Retinal pigment epithelial cell (primary cell): ENCODE data around the gene APOB.

Experiments used
- DNase-seq: peaks from one replicate; pipeline ENCODE4 v3.0.0-alpha.2; 2010; ENCODE audit warnings: low read depth
- H3K4me3 ChIP-seq: 2 replicates; pipeline ENCODE4 v1.5.1; 2011; ENCODE audit warnings: mild to moderate bottlenecking, low read length, control low read depth, moderate library complexity
- CTCF ChIP-seq: conservative IDR thresholded peaks from 2 replicates; pipeline ENCODE4 v1.5.1; 2011; ENCODE audit warnings: low read depth, low read length, control low read depth, inconsistent platforms

Gene APOB

DNA sequence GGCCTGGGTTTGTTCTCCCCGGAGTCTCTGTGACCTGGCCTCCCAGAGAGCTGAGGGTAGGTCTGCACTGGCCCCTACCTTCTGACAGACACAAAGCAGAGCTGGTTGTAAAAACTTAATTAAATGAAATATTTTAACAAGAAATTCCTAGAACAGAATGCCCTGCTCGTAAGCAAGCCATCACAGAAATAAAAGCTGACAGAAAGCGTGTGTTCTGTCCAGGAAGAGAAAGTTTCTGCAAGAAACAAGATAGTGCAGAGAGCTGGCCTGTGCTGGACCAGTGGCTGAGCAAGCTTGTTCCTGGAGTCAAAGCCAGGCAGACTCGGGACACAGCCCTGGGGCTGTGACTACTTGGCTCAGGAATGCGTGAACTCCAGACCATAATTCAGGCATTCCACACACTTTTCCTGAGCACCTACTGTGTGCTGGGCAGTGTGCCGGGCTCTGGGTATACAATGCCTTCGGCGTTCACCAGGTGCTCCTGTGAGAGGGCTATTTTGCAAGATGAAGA lies 51.6 kb downstream of the APOB start:
- no peak overlapping the region for H3K4me3 ChIP-seq
- TF ChIP-seq CTCF: no peak
- peak; percentile 11 for DNase-seq

DNA sequence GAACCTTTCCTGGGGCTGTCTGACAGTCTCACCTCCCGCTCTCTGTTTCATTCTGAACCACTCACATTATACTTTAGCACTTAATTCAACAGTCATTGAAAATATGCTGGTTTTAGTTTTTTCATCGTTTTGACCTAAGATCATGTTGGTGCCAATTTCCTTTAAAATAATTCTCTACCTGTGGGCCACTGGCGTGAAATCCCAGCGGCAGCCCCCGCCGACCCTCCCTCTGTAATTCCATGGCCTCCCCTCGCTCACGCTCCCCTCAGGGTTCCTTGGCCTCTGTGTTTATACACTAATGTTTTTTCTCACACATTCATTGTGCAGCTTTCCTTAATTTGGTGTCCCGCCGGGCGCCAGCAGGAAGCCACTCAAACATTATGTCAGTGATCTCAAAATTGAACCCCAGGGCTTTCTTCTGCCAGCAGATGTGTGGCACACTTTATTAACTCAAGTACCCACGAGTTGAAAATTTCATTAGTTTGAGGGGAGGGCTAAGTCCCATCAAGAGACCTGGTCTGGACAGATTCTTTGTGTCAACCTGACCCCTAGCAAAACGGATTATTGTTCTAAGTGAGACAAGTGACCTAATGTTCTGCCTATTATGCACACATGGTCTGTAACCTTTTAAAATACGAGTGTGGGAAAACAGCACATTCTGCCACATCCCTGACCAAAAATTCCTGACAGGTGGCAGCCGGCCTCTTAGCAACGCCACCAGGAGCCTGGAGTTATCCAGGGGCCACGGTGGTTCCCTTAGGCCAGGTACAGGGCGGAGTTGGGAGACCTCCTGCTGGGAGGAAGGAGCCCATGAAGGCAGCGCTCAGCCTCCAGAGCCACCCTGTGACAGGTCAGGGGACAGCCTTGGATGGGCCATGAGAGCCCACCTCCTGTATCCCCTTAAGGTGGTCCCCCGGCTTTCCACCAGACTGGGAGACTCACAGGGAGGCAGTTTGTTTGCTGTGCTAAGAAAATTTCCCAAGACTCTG lies 53.1 kb downstream of the APOB start:
- DNase-seq: no peak
- no peak for TF ChIP-seq CTCF

DNA sequence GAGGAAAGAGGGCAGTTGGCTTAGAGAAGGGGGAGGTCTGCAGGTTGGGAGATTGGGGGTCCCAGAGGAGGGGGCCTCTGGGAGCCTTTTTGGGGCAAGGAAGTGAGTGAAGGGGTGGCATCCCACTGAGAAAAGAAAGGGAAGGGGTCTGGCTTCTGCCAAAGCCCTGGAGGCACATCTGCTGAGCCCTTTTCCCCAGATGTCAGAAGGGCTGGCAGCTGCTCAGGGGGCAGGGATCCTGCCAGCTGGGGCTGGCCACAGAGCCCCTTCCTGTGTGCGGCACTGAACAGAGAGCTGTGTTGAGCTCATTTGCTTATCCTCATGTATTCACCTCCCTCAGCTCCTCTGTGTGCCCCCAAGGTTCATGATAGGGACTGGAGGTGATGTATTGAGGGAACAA lies 54.5 kb downstream of the APOB start:
- no peak for TF ChIP-seq CTCF
- no peak overlapping the region for H3K4me3 ChIP-seq
- DNase-seq: no peak

More for the DNA sequence above, 53.1 kb downstream of the APOB start:
- no peak overlapping the region for H3K4me3 ChIP-seq

DNA sequence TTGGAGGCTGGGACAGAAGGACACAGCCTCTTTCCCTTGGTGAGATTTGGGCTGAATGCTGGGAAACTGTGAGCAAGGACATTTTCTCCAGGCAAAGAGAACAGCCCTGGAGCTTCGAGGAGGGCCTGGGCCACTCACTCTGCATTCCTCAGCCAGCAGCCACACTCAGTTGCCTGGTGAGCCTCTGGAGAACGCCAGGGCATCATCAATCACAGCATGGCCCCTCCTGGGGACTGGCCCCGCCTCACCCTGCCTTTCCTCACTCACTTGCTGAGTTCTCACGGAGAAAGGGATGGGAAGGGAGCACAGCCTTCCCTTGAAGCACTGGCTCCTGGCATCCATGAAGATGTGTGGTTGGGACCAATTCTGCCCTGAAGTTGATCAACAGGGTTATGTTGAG lies 55.0 kb downstream of the APOB start:
- TF ChIP-seq CTCF: no peak
- DNase-seq: no peak
- no peak overlapping the region for H3K4me3 ChIP-seq

DNA sequence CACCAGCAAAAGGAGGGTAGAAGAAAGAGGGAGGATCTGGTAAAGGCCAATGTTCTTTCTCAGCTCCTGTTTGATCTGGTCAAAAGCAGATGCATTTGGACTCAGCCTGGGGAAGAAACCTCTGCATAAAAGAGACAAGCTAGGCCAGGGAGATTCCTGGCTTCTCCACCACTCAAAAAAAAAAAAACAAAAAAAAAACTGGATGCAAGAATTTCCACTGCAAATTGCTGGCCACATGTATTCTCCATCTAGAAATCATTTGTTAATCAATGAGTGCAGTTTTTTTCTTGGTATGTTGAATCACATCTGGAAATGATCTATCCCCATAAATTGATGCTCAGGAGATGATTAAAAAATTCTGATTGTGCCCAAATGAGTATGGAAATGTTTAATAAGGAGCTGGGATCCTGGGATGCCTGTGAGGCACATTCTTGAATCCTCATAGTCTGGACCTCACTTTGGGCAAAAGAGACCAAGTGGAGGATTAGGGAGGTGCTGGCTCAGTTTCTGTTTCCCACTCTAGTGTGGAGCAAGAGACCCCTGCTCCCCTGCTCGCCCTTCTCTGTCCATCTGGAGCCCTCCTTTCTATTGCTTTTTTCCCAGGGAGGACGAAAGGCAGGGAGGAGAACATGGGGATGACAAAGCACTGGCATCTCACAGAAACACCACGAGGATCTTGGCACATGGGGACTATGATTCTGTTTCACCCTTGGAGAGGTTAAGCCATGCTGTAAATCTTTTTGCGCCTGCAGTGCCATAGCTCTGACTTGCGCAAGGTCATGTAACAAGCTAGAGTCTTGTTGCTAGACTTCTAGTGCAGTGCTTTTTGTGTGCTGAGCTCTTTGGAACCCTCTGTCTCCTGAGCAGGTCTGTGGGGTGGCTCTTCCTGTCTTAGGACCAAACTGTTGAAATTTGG lies 57.6 kb downstream of the APOB start:
- H3K4me3 ChIP-seq: no peak overlapping the region
- no peak for DNase-seq
- no peak for TF ChIP-seq CTCF

DNA sequence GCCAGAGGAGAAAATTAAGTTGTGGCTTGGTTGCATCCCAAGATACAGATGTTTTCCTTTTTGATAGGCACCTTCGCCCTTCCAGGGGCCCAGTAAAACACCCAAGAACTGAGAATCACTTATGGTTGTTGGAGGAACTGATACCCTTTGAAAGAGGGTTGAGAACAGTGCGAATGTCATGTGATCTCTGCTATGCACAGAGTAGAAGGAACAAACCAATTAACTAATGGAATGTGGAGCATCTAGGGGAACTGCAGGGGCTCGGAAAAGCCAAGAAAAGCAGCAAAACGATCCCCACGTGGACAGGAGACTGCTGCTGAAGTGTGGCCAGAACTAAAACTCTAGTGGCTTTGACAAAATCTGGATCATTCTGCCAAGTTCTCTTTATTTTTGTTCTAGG lies 58.8 kb downstream of the APOB start:
- no peak for DNase-seq
- no peak for TF ChIP-seq CTCF
- no peak overlapping the region for H3K4me3 ChIP-seq
